GM18870 (cell line): ENCODE measurements around the gene AGPAT3.

Experiments used
- ATAC-seq: cut with Tn5 transposase; IDR thresholded peaks from one replicate; pipeline ENCODE4 v1.9.1; 2021; ENCODE audit warnings: moderate library complexity; ENCODE audit not compliant: unreplicated experiment

The AGPAT3 gene

DNA sequence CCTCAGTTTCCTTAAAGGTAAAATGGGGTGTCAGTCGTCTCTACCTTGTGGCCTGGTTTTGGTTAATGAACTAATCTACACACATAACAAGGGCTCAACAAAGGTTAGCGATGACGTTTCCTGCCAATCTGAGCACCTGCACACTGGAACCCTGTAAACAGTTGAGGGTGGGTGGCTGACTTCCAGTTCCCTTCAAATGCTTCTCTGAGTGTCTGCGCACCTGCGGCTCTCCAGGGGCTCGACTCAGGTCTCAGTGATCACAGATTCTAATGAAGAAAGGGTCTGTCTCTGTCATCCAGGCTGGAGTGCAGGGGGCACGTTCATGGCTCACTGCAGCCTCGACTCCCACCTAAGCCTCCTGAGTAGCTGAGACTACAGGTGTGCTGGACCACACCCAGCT, 3.3 kb upstream of the AGPAT3 start:
- no peak for ATAC-seq

GRCh38 chr21:43864313-43864961, 586 bp upstream of the AGPAT3 start:
- ATAC-seq = no peak

DNA sequence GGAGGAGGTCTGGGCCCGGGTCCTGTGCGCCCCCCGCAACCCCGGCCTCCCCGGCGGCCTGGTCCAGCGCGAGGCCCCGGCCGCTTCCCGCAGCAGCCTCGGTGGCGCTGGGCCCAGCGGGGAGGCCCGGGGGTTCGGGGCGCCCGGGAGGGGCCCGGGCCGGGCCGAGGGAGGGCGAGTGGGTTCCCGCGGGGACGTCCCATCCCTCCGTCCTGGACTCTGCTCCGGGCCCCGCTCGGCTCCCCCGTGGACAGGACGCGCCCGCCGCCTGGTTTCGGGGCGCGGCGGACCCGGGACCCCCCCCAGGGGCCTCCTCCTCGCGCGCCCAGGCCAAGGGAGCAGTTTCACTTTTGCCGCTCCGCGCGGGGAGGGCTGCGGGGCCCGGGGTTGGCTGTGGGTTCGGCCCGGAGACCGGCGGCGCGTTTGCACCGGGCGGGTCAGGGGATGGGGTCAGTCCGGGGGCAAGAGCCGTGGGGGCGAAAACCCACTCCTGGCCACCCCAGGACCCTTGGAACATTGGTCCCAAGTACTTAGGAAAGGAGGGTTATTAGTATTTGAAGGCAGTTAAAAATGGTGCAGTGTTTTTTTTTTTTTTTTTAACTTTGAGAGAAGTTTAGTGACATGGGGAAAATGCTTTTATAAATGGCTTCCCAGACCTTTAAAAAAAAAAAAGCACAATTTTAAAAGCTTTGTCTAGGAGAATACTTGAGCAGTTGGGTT, 677 bp downstream of the AGPAT3 start:
- no peak for ATAC-seq

GRCh38 chr21:43866260-43866629, 1.2 kb downstream of the AGPAT3 start:
- no peak for ATAC-seq

DNA sequence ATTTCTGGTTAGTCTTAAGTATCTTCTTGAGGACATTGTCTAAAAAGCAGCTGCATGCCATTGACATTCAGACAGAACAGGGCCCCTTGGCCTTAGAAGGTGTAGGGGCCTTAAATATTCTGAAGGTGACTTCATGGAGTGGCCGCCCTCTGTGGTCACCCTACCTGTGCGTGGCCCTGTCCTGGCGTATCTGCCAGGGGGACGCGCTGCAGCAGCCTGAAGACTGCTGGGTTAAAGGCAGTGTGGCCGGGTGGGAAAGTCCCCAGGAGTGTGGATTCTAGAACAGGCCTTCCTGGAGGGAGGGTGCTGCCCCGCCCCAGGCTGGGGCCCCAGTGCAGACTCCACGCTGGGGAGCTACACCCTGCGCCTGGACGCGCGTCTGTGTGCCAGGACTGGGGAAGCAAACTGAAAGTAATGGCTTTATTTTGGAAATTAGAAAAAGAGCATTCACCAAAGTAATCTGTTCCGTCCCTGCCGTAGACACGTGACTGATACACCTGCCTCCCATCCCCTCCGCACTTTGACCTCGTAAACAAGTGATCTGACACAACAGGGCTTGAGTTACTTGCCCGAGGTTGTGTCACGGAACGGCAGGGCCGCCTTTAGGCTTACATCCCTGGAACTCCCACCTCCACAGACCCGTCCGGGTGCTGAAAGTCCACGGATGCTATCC, 1.8 kb downstream of the AGPAT3 start:
- no peak for ATAC-seq

- ATAC-seq = no peak
These were observed 2.3 kb downstream of the AGPAT3 start for GRCh38 chr21:43867332-43867703.

- ATAC-seq = no peak
These were observed 2.9 kb downstream of the AGPAT3 start for GRCh38 chr21:43867948-43868347.

GRCh38 chr21:43868461-43868860, 3.4 kb downstream of the AGPAT3 start:
- no peak for ATAC-seq

GRCh38 chr21:43869486-43870325, 4.7 kb downstream of the AGPAT3 start:
- no peak for ATAC-seq

DNA sequence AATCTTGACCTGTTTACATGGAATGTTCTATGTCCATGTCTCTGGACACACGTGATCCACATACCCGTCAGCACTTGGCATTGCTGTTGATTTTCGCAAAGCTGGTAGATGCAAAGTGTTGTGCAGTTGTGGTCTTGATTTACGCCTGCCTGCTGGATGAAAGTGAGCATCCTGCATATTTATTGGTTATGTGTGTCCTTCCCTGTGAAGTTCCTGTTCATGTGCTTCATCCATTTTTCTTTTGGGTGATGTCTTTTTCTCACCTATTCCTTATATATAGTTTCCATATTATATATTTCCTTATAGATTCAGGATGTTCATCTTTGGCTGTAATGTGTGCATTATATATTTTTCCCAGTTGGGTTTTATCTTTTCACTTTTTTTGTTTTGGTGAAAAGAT, 6.5 kb downstream of the AGPAT3 start:
- no peak for ATAC-seq

DNA sequence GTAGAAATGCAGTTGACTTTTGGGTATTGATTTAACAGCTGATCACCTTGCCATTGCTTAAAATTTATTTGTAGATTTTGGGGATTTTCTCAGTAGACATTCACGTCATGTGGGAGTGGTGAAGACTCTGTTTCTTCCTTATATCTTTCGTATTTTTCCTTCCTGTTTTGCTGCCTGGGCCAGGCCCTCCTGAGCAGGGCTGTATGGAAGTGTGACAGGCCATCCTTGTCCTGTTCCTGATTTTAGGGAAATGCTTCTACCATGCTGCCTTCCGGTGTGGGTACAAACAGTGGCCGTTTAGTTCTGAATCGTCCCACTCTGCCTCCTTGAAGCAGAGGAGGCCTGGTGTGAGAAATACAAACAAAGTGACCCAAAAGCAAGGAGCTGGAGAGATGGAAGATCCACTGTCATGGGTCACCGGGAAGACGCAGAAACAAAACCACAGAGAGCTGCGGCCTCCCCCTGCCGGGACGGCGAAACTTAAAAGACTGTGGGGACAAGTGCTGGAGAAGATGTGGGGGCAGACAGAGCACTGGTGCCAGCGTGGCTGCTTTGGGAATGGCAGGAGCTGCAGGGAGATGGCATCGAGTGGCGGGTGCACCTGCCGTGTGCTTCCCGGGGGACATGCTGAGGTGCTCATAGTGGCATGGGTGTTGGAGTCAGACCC, 7.6 kb downstream of the AGPAT3 start:
- no peak for ATAC-seq

- ATAC-seq = no peak
These were observed 8.7 kb downstream of the AGPAT3 start for GRCh38 chr21:43873673-43874072.

GRCh38 chr21:43874085-43874805, 9.2 kb downstream of the AGPAT3 start:
- ATAC-seq = no peak

DNA sequence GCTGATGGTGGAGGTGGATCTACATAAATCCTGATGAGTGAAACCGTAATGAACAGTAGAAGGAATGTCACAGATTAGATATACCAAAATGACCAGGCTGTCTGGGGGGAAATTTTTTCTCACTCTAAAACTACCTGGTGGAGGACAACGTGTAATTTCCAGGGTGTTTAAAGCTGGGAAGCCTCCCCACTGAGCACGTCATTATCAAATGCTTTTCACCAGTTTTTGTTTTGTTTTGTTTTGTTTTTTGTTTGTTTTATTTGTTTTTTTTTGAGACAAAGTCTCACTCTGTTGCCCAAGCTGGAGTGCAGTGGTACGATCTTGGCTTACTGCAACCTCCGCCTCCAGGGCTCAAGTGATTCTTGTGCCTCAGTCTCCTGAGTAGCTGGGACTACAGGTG, 11.6 kb downstream of the AGPAT3 start:
- ATAC-seq = no peak

DNA sequence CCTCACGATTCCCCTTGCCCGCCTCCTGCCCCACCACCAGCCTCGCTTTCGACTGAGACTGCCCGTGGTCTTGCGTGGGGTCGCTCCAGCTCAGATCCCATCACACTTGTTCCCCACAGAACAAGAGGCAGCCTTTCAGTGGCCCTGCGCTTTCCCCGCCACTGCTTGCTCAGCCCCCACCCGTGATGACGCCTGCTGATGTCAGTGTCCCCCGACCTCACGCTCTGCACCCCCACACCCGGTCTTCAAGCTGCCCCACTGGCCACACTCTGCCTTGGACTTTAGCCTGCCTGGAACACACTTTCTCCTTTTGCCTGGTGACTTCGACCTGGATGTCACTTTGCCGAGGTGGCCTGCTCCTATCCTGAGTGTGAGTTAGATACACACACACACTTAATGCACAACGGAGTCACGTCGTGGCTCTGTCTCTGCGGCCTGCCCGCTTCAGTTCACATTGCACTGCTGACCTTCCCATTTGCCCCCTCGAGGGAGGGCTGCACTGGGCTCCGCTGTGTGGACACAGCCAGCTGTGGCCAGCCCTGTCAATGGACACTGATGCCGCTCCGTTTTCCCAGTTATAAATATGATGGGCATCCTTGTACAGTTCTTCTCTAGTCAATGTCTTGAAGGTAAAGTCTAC, 13.0 kb downstream of the AGPAT3 start:
- no peak for ATAC-seq

GRCh38 chr21:43879348-43880110, 14.5 kb downstream of the AGPAT3 start:
- no peak for ATAC-seq

DNA sequence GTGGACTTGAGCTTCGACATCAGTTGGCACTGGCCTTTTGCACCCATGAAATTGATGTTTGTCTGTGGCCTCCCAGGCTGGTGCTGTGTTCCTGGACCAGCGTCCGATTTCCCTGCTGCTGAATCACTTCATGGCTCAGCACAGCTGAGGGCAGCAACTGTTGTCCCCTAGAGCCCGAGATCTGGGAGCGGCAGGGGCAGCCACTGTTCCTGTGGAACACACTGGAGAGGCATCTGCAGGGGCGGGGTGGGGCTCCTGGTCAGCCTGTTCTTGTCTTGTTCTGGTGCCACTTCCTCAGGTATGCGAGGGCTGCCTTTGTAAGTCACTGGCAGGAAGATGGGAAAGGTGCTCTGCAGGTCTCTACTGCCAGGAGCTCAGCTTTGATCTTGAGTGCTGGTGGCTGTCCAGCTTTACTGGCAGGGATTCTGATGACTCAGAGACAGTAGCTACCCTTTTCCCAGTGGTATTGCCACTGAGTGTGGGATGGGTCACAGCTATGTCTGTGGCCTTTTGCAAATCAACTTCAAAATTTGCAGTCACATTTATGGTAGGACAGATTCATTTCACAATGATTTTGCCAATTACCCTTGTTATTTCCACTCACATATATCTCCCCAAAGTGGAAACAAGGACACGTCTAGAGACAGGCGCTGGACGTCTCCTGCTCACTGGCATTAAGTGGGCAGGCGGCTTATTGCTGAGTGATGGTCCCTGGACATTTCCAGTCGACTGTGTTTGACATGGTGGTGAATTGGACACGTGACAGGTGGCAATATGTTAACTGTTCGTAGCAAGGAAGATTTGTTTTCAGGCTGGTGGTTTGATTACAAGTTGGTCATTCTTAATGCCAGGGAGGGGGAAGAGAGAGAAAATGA, 15.3 kb downstream of the AGPAT3 start:
- ATAC-seq = no peak

GRCh38 chr21:43881283-43881682, 16.3 kb downstream of the AGPAT3 start:
- ATAC-seq = no peak
